CD14-positive monocyte (primary cell): ENCODE results near the gene DPF3. TPM values are rescaled to one million over a fixed set of nuclear protein-coding genes. Genes with fewer than 3 reads are reported as not detected.

ENCODE experiments used
- DNase-seq, 3 donors: peaks; one replicate each; pipeline ENCODE4 v3.0.0-alpha.2; 2011 to 2022
- H2AFZ ChIP-seq: 2 replicates; pipeline ENCODE4 v1.6.0; 2012; ENCODE audit warnings: mild to moderate bottlenecking, low read depth, low read length, inconsistent platforms; ENCODE audit not compliant: insufficient read depth, poor library complexity, severe bottlenecking
- H3K27ac ChIP-seq, 2 donors: 1 replicate in 1 of 2; 2 replicates in 1 of 2; pipeline ENCODE4 v1.5.1; 2012 to 2013; ENCODE audit warnings: low read length in 2 of 2, control low read depth in 1 of 2, inconsistent platforms in 1 of 2, low read depth in 1 of 2, mild to moderate bottlenecking in 1 of 2
- H3K27me3 ChIP-seq, 2 donors: one replicate each; pipeline versions ENCODE4 v1.6.0 to v1.6.1; 2011 to 2013; ENCODE audit warnings: low read length in 2 of 2; ENCODE audit not compliant: control insufficient read depth in 2 of 2, insufficient read depth in 2 of 2
- H3K36me3 ChIP-seq, 2 donors: replicated peaks in 1 of 2; 1 replicate in 1 of 2; 2 replicates in 1 of 2; pipeline versions ENCODE4 v1.5.1 to v1.6.1; 2012 to 2013; ENCODE audit warnings: low read length in 2 of 2, control low read depth in 1 of 2, inconsistent platforms in 1 of 2, mild to moderate bottlenecking in 1 of 2; ENCODE audit not compliant: insufficient read depth in 2 of 2, control insufficient read depth in 1 of 2
- H3K4me1 ChIP-seq, 2 donors: 1 replicate in 1 of 2; 2 replicates in 1 of 2; pipeline versions ENCODE4 v1.5.1 to v1.6.1; 2012 to 2013; ENCODE audit warnings: low read length in 2 of 2, control low read depth in 1 of 2, inconsistent platforms in 1 of 2, mild to moderate bottlenecking in 1 of 2, moderate library complexity in 1 of 2; ENCODE audit not compliant: insufficient read depth in 2 of 2, control insufficient read depth in 1 of 2
- H3K4me2 ChIP-seq: replicated peaks from 2 replicates; pipeline ENCODE3; 2012; ENCODE audit warnings: low read length, moderate library complexity, mild to moderate bottlenecking; ENCODE audit not compliant: poor library complexity, severe bottlenecking; ENCODE audit errors: extremely low read depth
- H3K4me3 ChIP-seq, 3 experiments: fragments of 200-600 bp in 1 of 3; sonication (generic) in 1 of 3; replicated peaks in 1 of 3; 1 replicate in 2 of 3; 2 replicates in 1 of 3; pipeline ENCODE4 v1.5.1; 2011 to 2013; ENCODE audit warnings: low read length in 3 of 3, mild to moderate bottlenecking in 3 of 3, control low read depth in 2 of 3, low read depth in 2 of 3, inconsistent platforms in 1 of 3, moderate library complexity in 1 of 3
- H3K79me2 ChIP-seq: 2 replicates; pipeline ENCODE4 v1.6.0; 2012; ENCODE audit warnings: mild to moderate bottlenecking, control low read depth, inconsistent platforms, low read length, moderate library complexity; ENCODE audit not compliant: insufficient read depth
- H3K9ac ChIP-seq: 2 replicates; pipeline ENCODE4 v1.6.0; 2017; ENCODE audit warnings: low read length, mild to moderate bottlenecking; ENCODE audit not compliant: insufficient read depth, poor library complexity, severe bottlenecking
- H3K9me3 ChIP-seq, 2 donors: replicated peaks in 1 of 2; 1 replicate in 1 of 2; 2 replicates in 1 of 2; pipeline versions ENCODE4 v1.5.1 to v1.6.1; 2012 to 2013; ENCODE audit warnings: low read length in 2 of 2, control low read depth in 1 of 2; ENCODE audit not compliant: control insufficient read depth in 1 of 2, insufficient read depth in 1 of 2
- H4K20me1 ChIP-seq: 2 replicates; pipeline ENCODE4 v1.6.0; 2012; ENCODE audit warnings: mild to moderate bottlenecking, low read length, control low read depth, moderate library complexity; ENCODE audit not compliant: insufficient read depth
- H3K27ac Mint-ChIP-seq, 7 donors: one replicate each; pipeline ENCODE4 v1.8.0; 2020; ENCODE audit warnings: mild to moderate bottlenecking in 7 of 7, mixed read lengths in 7 of 7, moderate library complexity in 6 of 7, inconsistent platforms in 2 of 7
- H3K27me3 Mint-ChIP-seq, 3 donors: one replicate each; pipeline ENCODE4 v1.8.0; 2021 to 2022; ENCODE audit warnings: low read depth in 3 of 3, mild to moderate bottlenecking in 3 of 3, mixed read lengths in 3 of 3, moderate library complexity in 3 of 3, inconsistent platforms in 1 of 3
- H3K36me3 Mint-ChIP-seq, 2 donors: one replicate each; pipeline ENCODE4 v1.8.0; 2020; ENCODE audit warnings: mixed read lengths in 2 of 2, inconsistent platforms in 1 of 2, mild to moderate bottlenecking in 1 of 2
- H3K4me1 Mint-ChIP-seq: one replicate; pipeline ENCODE4 v1.8.0; 2020; ENCODE audit warnings: mild to moderate bottlenecking, mixed read lengths
- H3K4me3 Mint-ChIP-seq, 2 donors: one replicate each; pipeline ENCODE4 v1.8.0; 2020; ENCODE audit warnings: mild to moderate bottlenecking in 2 of 2, mixed read lengths in 2 of 2, moderate library complexity in 1 of 2
- H3K9me3 Mint-ChIP-seq, 7 donors: one replicate each; pipeline ENCODE4 v1.8.0; 2020 to 2022; ENCODE audit warnings: mixed read lengths in 7 of 7, mild to moderate bottlenecking in 6 of 7, moderate library complexity in 6 of 7, inconsistent platforms in 2 of 7
- WGBS: methylation state at CpG from one replicate; pipeline ENCODE4 v1.1.5; 2013; ENCODE audit warnings: missing lambda C conversion rate; ENCODE audit not compliant: insufficient coverage; 5-methylcytosine and 5-hydroxymethylcytosine counted together
- intact Hi-C, 2 donors: fragments of 100-400 bp; cut with micrococcal nuclease; formaldehyde crosslinking; loops; one replicate each; pipeline versions ENCODE4 v1.15.0 to v1.15.1; 2023
- polyA plus RNA-seq, 3 donors: library from polyadenylated mRNA; depleted of rRNA in 1 of 3; unstranded in 2 of 3; stranded (reverse) in 1 of 3; fragments of 300-500 nt in 2 of 3; fragments of >200 nt in 1 of 3; fragmentation: Illumina TruSeq in 2 of 3; gene quantifications; 1 replicate in 2 of 3; 2 replicates in 1 of 3; pipeline ENCODE4 v1.2.3, GENCODE V29; 2012 to 2021
- TF ChIP-seq, protein P1 (sequence below): fragments of 200-600 bp; IDR thresholded peaks from one replicate; pipeline ENCODE4 v1.8.0; 2022; ENCODE audit warnings: antibody characterized with exemption, mild to moderate bottlenecking

DPF3 gene
- polyA plus RNA-seq, 3 donors = 0.33 to 0.39 TPM; not detected in 1

DNA sequence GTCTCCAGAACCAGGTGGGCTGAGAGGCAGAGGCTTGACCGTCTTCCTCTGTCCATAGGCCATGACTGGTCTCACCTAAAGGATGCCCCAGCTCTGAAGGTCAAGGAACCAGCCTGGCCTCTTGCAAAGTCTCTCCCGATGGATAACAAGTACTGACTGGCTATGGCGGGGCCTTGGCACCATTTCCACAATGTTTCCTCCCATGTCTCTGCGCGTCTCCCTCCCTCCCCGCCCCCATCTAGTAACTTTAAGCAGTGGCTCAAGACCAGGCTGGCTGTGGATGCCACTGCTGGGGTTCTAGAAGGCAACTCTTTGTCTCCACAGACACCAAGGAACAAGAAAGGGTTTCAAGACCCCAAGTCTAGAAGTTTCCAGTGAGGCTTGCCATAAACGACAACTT lies 275.5 kb downstream of the DPF3 start:
- Histone ChIP-seq H2AFZ (no peak overlapping the region), H3K79me2 (no peaks in the 10 kb centered on the region), H3K9ac (no peak overlapping the region), H3K4me1 (no peaks in the 10 kb centered on the region), H3K27ac (no peak overlapping the region), H3K36me3 (no peaks in the 10 kb centered on the region), H3K4me2 (no peak overlapping the region), H3K9me3 (no peaks in the 10 kb centered on the region), H4K20me1 (no peaks in the 10 kb centered on the region), H3K4me3 (no peak overlapping the region), H3K27me3 (no peaks in the 10 kb centered on the region)
- Mint-ChIP-seq H3K36me3 (no peaks in the 10 kb centered on the region), H3K4me1 (no peaks in the 10 kb centered on the region), H3K27me3 (peaks cover 2 to 6% (median 3%) of the 10 kb centered on the region in 3 donors), H3K9me3 (peaks cover 0 to 6% (median 0%) of the 10 kb centered on the region in 7 donors), H3K27ac (no peak overlapping the region), H3K4me3 (no peak overlapping the region)
- WGBS = 96% methylated on average over 5 of the region's 7 CpGs
- no peak for DNase-seq
- TF ChIP-seq, protein P1, sequence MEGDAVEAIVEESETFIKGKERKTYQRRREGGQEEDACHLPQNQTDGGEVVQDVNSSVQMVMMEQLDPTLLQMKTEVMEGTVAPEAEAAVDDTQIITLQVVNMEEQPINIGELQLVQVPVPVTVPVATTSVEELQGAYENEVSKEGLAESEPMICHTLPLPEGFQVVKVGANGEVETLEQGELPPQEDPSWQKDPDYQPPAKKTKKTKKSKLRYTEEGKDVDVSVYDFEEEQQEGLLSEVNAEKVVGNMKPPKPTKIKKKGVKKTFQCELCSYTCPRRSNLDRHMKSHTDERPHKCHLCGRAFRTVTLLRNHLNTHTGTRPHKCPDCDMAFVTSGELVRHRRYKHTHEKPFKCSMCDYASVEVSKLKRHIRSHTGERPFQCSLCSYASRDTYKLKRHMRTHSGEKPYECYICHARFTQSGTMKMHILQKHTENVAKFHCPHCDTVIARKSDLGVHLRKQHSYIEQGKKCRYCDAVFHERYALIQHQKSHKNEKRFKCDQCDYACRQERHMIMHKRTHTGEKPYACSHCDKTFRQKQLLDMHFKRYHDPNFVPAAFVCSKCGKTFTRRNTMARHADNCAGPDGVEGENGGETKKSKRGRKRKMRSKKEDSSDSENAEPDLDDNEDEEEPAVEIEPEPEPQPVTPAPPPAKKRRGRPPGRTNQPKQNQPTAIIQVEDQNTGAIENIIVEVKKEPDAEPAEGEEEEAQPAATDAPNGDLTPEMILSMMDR = no peak
- intact Hi-C loops = no loop called here

DNA sequence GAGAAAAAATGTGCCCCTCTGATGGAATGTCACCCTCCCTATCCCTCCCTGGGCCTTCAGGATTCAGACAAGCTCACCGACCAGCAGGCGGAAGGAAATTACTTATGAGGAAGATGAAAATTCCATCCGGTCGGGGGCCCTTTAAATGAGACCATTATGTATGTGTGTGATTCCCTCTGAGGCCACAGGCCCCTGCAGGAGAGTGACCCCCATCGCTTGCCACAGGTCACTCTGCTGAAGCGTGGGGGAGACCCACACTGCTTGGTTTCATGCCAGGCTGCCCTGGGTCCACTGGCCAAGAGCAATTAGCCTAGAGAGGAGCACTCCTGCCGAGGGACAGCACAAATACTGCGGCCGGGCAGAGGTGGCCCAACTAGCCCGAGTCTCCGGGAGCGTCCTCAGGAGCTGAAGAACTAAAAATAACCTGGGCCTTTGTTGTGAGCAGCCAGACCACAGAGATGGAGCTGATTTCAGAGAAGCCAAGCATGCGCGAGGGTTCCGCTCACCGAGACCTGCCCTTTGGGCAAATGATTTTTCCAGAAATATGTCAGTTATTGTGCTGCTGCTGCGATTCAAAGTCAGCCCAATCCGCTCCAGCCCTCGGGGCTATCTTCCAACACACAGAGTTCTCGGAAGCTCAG lies 276.4 kb downstream of the DPF3 start:
- Mint-ChIP-seq H3K4me1 (no peaks in the 10 kb centered on the region), H3K36me3 (no peaks in the 10 kb centered on the region), H3K27me3 (peaks cover 2 to 6% (median 3%) of the 10 kb centered on the region in 3 donors), H3K4me3 (no peak overlapping the region), H3K9me3 (peaks cover 0 to 3% (median 0%) of the 10 kb centered on the region in 7 donors), H3K27ac (no peak overlapping the region)
- Histone ChIP-seq H3K4me3 (no peak overlapping the region), H3K27me3 (no peaks in the 10 kb centered on the region), H3K27ac (no peak overlapping the region), H3K9me3 (no peaks in the 10 kb centered on the region), H4K20me1 (no peaks in the 10 kb centered on the region), H3K4me2 (no peak overlapping the region), H3K36me3 (no peaks in the 10 kb centered on the region), H3K79me2 (no peaks in the 10 kb centered on the region), H3K4me1 (no peaks in the 10 kb centered on the region), H2AFZ (no peak overlapping the region), H3K9ac (no peak overlapping the region)
- TF ChIP-seq, protein P1 = no peak
- 87% methylated on average over 16 of the region's 20 CpGs for WGBS
- intact Hi-C loops = no loop called here
- DNase-seq = no peak
